Bronchial epithelial cell (primary cell): ENCODE data around the gene MRC1. TPM values are rescaled to one million over a fixed set of nuclear protein-coding genes. Genes with fewer than 3 reads are reported as not detected.

Experiments
- DNase-seq: peaks from one replicate; pipeline ENCODE4 v3.0.0-alpha.2; 2010; ENCODE audit warnings: low read depth
- FAIRE-seq: peaks from 2 replicates; lab custom pipeline; 2011; peaks lifted over from hg19 to GRCh38; lab: Jason Lieb, UNC
- H3K27me3 ChIP-seq: 2 replicates; pipeline ENCODE4 v1.5.1; 2011; ENCODE audit warnings: low read length; ENCODE audit not compliant: control insufficient read depth, insufficient read depth
- H3K36me3 ChIP-seq: 2 replicates; pipeline ENCODE4 v1.5.1; 2011; ENCODE audit warnings: low read length; ENCODE audit not compliant: control insufficient read depth, insufficient read depth
- H3K4me3 ChIP-seq: 2 replicates; pipeline ENCODE4 v1.5.1; 2011; ENCODE audit warnings: mild to moderate bottlenecking, low read depth, low read length, control low read depth
- CTCF ChIP-seq: IDR thresholded peaks from 2 replicates; pipeline ENCODE4 v1.5.1; 2011; ENCODE audit warnings: mild to moderate bottlenecking, moderate library complexity, low read length, control low read depth, inconsistent platforms; ENCODE audit not compliant: insufficient read depth, severe bottlenecking
- total RNA-seq: library from RNA; depleted of rRNA; stranded (reverse); fragments of >200 nt; gene quantifications from 2 replicates; pipeline ENCODE4 v1.2.1, GENCODE V29; 2014

Gene MRC1
- total RNA-seq, 1 donor from 2014 or later, result under 0.01 TPM

GRCh38 chr10:17788646-17789045 is 20.5 kb upstream of the MRC1 start:
- no peak overlapping the region for H3K4me3 ChIP-seq
- H3K36me3 ChIP-seq, result no peaks in the 10 kb centered on the region
- no peaks in the 10 kb centered on the region for H3K27me3 ChIP-seq
- FAIRE-seq (no peak), DNase-seq (no peak)
- no peak for TF ChIP-seq CTCF

GRCh38 chr10:17789396-17789795 is 19.8 kb upstream of the MRC1 start:
- Histone ChIP-seq H3K4me3 (no peak overlapping the region), H3K36me3 (no peaks in the 10 kb centered on the region), H3K27me3 (no peaks in the 10 kb centered on the region)
- TF ChIP-seq CTCF, result no peak
- no peak for DNase-seq
- no peak for FAIRE-seq

GRCh38 chr10:17790651-17791050 is 18.5 kb upstream of the MRC1 start:
- FAIRE-seq (no peak), DNase-seq (no peak)

GRCh38 chr10:17792991-17793390 is 16.2 kb upstream of the MRC1 start:
- DNase-seq (no peak), FAIRE-seq (no peak)
- Histone ChIP-seq H3K27me3 (no peaks in the 10 kb centered on the region), H3K4me3 (no peak overlapping the region), H3K36me3 (no peaks in the 10 kb centered on the region)
- TF ChIP-seq CTCF, result no peak

More at GRCh38 chr10:17790651-17791050, 18.5 kb upstream of the MRC1 start:
- H3K36me3 ChIP-seq, result no peaks in the 10 kb centered on the region
- H3K4me3 ChIP-seq, result no peak overlapping the region
- no peaks in the 10 kb centered on the region for H3K27me3 ChIP-seq
- no peak for TF ChIP-seq CTCF

- FAIRE-seq, result no peak
- Histone ChIP-seq H3K4me3 (no peak overlapping the region), H3K27me3 (no peaks in the 10 kb centered on the region), H3K36me3 (no peaks in the 10 kb centered on the region)
- no peak for TF ChIP-seq CTCF
- DNase-seq, result peak; percentile 8
These were observed 15.1 kb upstream of the MRC1 start for GRCh38 chr10:17793823-17794644.

GRCh38 chr10:17795083-17795482 is 14.1 kb upstream of the MRC1 start:
- FAIRE-seq (no peak), DNase-seq (no peak)
- Histone ChIP-seq H3K36me3 (no peaks in the 10 kb centered on the region), H3K4me3 (no peak overlapping the region), H3K27me3 (no peaks in the 10 kb centered on the region)
- no peak for TF ChIP-seq CTCF
